Measurements from ENCODE around the gene TRPM8.

TRPM8 gene

DNA sequence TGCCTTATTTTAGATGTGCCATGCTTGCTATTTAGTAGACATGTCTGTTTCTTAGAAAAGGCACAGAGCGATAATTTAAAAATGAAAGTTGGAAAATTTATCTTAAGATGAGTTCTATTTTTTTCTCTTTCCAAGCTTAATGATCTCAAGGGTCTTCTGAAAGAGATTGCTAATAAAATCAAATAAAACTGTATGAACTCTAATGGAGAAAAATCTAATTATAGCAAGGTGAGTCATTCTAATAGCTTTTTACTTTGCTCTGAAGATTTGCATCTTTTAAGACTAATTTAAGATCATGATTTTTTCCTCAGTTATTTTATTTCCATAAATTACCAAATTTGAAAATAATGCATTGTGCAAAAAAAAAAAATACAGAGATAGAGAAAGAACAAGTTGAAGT lies 97.3 kb downstream of the TRPM8 start:
- Histone ChIP-seq H3K27ac (replicated peaks) (no peak overlapping the region), H3K4me3 (replicated peaks; ENCODE audit: insufficient read depth, low read length) (no peak overlapping the region), H3K27me3 (ENCODE audit: insufficient read depth, poor library complexity, severe bottlenecking) (peaks cover 15% of the 10 kb centered on the region)
- TF ChIP-seq SPI1 (IDR thresholded peaks at IDR 0.05; ENCODE audit: borderline replicate concordance, low read depth) (no peak), POLR2AphosphoS5 (IDR thresholded peaks at IDR 0.05; ENCODE audit: low read depth) (no peak), GABPA (IDR thresholded peaks at IDR 0.05; ENCODE audit: low read depth) (no peak)
- TF ChIP-seq, protein P1, sequence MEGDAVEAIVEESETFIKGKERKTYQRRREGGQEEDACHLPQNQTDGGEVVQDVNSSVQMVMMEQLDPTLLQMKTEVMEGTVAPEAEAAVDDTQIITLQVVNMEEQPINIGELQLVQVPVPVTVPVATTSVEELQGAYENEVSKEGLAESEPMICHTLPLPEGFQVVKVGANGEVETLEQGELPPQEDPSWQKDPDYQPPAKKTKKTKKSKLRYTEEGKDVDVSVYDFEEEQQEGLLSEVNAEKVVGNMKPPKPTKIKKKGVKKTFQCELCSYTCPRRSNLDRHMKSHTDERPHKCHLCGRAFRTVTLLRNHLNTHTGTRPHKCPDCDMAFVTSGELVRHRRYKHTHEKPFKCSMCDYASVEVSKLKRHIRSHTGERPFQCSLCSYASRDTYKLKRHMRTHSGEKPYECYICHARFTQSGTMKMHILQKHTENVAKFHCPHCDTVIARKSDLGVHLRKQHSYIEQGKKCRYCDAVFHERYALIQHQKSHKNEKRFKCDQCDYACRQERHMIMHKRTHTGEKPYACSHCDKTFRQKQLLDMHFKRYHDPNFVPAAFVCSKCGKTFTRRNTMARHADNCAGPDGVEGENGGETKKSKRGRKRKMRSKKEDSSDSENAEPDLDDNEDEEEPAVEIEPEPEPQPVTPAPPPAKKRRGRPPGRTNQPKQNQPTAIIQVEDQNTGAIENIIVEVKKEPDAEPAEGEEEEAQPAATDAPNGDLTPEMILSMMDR (IDR thresholded peaks at IDR 0.05; ENCODE audit: insufficient read depth, low read length) = no peak
- TF ChIP-seq, protein P2, sequence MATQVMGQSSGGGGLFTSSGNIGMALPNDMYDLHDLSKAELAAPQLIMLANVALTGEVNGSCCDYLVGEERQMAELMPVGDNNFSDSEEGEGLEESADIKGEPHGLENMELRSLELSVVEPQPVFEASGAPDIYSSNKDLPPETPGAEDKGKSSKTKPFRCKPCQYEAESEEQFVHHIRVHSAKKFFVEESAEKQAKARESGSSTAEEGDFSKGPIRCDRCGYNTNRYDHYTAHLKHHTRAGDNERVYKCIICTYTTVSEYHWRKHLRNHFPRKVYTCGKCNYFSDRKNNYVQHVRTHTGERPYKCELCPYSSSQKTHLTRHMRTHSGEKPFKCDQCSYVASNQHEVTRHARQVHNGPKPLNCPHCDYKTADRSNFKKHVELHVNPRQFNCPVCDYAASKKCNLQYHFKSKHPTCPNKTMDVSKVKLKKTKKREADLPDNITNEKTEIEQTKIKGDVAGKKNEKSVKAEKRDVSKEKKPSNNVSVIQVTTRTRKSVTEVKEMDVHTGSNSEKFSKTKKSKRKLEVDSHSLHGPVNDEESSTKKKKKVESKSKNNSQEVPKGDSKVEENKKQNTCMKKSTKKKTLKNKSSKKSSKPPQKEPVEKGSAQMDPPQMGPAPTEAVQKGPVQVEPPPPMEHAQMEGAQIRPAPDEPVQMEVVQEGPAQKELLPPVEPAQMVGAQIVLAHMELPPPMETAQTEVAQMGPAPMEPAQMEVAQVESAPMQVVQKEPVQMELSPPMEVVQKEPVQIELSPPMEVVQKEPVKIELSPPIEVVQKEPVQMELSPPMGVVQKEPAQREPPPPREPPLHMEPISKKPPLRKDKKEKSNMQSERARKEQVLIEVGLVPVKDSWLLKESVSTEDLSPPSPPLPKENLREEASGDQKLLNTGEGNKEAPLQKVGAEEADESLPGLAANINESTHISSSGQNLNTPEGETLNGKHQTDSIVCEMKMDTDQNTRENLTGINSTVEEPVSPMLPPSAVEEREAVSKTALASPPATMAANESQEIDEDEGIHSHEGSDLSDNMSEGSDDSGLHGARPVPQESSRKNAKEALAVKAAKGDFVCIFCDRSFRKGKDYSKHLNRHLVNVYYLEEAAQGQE (IDR thresholded peaks at IDR 0.05; ENCODE audit: insufficient replicate concordance, low read depth) = no peak
- DNase-seq (ENCODE audit: low read depth in 1 of 2, low spot score in 1 of 2) = no peak

DNA sequence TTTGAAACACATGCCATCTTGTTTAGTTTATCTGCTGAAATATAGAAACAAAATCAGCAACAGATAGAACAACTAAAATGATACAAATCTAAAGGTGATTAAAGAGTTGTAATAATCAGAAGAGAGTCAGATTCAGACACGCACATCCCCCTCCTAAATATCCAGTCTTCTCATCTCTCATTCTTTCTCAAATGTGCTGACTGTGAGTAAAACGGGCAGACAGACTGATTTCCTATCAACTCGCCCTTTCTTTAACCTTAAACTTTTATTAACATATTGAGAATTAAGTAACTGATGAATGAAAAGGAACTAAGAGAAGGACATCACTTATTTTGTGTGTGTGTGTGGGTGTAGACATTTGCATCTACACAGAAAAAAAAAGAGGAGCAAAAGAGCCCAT lies 98.7 kb downstream of the TRPM8 start:
- TF ChIP-seq, protein P1 (IDR thresholded peaks at IDR 0.05; ENCODE audit: insufficient read depth, low read length) = no peak
- TF ChIP-seq SPI1 (IDR thresholded peaks at IDR 0.05; ENCODE audit: borderline replicate concordance, low read depth) (no peak), POLR2AphosphoS5 (IDR thresholded peaks at IDR 0.05; ENCODE audit: low read depth) (no peak), GABPA (IDR thresholded peaks at IDR 0.05; ENCODE audit: low read depth) (no peak)
- TF ChIP-seq, protein P2 (IDR thresholded peaks at IDR 0.05; ENCODE audit: insufficient replicate concordance, low read depth) = no peak

DNA sequence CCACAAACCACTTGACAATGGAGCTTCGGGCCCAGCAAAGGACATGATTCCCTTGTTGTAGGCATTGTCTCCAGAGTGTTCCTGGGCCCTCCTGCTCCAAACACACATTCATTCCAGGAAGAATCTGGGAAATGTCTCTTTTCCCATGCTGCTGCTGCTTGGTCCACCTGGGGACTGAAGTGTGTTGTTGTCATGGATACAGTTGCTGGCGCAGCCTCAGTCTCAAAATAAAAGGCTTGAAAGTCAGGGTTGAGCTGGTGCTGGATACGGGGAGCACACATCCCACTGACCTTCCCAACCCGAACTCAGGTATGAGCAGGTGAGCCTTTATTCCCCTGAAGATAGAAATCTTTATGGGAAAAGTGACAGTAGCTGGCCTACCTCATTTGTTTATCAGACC lies 102.7 kb downstream of the TRPM8 start:
- no peak for DNase-seq (ENCODE audit: low read depth in 1 of 2, low spot score in 1 of 2)
- Histone ChIP-seq H3K4me3 (replicated peaks; ENCODE audit: insufficient read depth, low read length) (no peak overlapping the region), H3K27ac (replicated peaks) (no peak overlapping the region), H3K27me3 (ENCODE audit: insufficient read depth, poor library complexity, severe bottlenecking) (peaks cover 10% of the 10 kb centered on the region)
- no peak for TF ChIP-seq POLR2AphosphoS5 (IDR thresholded peaks at IDR 0.05; ENCODE audit: low read depth)
- TF ChIP-seq, protein P2 (IDR thresholded peaks at IDR 0.05; ENCODE audit: insufficient replicate concordance, low read depth) = no peak
- TF ChIP-seq SPI1 (IDR thresholded peaks at IDR 0.05; ENCODE audit: borderline replicate concordance, low read depth) = no peak
- TF ChIP-seq, protein P1 (IDR thresholded peaks at IDR 0.05; ENCODE audit: insufficient read depth, low read length) = no peak

More for the DNA sequence above, 98.7 kb downstream of the TRPM8 start:
- Histone ChIP-seq H3K27me3 (ENCODE audit: insufficient read depth, poor library complexity, severe bottlenecking) (peaks cover 15% of the 10 kb centered on the region), H3K27ac (replicated peaks) (no peak overlapping the region), H3K4me3 (replicated peaks; ENCODE audit: insufficient read depth, low read length) (no peak overlapping the region)
- no peak for DNase-seq (ENCODE audit: low read depth in 1 of 2, low spot score in 1 of 2)

Measured in HL-60 (cell line).